ENCODE measurements around the gene ABCA4. TPM values are rescaled to one million over a fixed set of nuclear protein-coding genes. Genes with fewer than 3 reads are reported as not detected.

Gene ABCA4
- total RNA-seq, 1 donor from 2014 or later = 0.25 TPM

DNA sequence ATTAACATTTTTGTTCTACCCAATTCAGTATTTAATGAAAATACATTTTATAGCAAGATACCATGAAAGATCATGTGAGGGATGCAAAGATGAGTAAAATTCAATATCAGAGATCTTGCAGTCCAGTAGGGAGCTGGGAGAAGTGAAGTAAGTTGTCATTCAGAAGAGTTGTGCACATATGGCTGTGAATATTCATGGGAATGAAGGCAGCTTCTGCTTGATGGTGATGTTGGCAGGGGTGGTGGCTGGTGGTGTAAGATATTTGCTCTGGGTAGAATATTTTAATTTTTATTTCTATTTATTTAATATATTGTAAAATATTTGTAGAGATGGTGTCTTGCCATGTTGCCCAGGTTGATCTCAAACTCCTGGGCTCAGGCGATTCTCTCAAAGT, 139.7 kb downstream of the ABCA4 start:
- intact Hi-C loops (cut with micrococcal nuclease) = no loop called here

DNA sequence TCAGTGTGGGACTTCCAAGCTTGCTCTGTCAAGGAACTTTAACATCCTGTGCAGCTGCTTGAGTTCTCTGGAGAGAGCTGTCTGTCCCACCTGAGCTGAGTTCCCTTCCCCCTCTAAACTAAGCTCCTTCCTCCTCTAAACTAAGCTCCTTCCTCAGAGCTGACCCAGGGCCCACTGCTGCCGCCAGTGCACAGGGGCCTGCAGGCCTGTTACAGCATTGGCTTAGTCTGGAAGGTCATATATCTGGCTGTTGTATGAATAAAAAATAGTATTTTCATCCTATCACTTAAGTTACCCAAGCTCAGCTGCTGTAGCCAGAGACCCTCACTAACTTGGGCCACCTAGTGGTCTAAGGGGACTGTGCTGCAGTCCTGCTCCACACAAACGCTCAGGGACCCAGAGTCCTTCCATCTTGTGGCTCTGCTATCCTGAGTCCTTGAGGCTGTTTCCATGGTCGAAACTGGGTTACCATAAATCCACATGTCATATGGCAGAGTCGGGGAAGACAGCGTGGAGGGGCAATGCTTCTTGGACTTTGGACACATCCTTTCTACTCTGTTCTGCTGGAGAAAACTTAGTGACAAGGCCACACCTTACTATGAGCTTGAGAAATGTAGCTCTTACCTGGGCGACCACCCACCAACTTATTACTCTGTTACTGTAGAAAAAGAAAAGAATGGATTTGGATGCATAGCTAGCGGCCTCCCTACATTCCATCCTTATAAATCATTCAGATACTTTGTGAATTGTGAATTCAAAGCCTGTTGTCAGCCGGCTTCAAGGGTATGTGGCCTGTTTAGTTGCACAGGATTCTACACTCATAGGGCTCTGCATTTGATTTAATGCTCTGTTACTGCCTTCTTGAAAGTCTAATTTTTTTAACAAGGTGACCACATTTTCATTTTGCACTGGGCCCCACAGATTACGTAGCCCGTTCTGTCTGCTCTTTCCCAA, 140.4 kb downstream of the ABCA4 start:
- intact Hi-C loops (cut with micrococcal nuclease) = no loop called here

DNA sequence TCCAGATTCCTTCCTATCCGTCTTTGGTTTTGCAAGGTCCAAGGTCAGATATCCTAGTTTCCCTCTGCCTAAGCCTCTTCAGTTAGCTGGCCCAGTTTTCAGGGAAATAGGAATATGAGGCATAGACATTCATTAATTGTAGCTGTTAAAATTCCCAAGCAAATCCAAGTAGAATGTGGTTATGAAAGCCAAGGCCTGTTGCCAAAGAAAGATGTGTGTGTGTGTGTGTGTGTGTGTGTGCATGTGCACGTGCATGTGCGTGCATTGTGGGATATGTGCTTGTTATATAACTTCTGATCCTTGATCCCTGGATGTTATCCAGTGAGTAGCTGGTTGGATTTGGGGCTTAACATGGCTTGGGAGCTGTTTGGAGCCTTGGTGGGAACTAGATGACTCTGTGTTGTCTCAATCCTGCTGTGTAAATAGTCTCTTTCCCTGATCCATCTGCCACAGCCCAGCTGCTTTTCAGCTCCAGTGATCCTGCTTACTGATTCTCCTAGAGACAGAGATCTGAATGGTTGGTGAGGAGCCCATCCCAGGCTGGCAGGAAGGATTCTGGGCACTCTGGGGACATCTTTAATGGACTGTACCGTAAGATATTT, 141.1 kb downstream of the ABCA4 start:
- intact Hi-C loops (cut with micrococcal nuclease) = no loop called here

DNA sequence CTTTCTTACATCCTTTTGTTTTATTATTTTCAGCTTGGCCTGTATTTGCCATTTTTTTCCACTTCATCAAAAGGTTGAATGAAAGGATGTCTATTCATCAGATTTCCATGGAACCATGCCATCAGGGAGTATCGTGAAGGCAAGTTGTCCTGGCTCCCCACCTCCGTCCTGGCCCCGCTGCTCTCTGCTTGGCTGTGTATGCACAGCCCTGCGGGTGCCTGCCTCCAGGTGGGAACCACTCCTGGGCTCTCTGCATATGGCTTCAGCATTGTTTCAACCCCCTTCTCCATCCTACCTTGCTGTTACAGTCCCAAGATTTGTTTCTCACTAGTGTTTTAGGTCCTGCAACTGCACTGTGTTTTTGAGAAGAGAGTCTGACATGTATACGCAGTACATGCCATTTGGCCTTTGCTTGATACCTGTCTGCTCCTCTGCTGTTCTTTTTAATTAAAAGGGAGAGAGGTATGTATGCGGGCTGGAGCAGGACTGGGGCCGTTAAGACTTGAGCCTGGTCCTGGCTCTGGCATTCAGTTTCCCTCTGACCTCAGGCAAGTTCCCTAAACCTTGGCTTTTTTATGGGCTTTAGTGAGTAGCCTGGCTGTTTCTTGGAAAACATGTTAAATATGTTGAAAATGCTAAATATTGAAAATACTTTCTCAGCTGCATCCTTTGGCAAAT, 141.8 kb downstream of the ABCA4 start:
- intact Hi-C loops (cut with micrococcal nuclease) = no loop called here

DNA sequence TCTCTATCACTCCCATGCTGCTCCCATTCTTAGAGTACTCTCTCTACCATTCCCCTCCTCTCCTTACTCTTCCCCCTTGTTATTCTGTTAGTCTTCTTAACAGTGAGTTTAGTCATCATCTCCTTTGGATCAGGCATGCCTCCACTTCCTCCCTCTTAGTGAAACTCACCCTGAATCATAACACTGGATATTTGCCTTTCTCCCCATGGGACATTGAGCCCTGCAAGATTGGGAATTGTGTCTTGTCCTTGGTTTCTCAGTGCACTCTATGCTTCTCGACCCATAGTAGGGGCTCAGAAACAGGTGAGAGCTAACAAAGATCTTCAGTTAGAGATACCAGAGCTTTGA, 143.4 kb downstream of the ABCA4 start:
- intact Hi-C loops (cut with micrococcal nuclease) = no loop called here

DNA sequence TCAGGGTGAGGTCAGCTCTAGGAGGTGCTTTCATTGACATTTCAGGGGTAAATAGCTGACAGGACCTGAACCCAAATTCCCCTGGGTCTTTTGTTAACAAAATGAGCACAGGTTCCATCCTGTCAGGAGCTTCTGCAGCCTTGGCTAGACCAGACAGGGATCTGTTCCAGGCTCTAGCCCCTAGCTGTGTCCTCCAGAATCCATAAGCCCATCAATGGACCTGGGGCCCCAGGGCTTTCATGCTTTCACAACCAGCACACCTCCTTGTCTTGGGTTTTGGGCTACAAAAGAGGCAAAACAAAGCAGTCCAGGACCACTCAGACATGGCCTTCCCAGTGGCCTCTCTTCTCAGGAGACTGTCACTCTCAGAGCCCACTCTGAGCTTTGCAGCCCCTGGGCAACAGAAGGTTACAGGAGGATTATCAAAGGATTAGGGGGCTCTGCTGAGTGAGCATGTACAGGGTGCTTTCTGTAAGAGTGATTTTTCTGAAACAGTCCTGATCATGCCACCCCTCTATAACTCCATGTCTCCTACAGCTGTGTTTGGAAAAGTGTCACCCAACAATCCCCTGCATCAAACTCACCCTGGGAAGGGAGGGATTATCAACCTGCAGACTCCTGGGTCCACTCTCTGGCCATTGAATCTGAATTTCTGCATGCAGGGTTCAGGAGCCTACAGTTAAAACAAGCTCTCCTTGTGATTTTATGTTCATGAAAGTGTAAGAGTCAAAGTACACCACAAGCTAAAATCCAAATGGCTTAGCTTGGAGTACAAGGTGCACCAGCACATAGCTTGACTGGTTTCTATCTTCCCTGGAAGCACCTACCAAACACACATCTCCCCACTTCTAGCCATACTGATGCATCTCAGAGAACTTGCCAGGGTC, 144.0 kb downstream of the ABCA4 start:
- intact Hi-C loops (cut with micrococcal nuclease) = no loop called here

DNA sequence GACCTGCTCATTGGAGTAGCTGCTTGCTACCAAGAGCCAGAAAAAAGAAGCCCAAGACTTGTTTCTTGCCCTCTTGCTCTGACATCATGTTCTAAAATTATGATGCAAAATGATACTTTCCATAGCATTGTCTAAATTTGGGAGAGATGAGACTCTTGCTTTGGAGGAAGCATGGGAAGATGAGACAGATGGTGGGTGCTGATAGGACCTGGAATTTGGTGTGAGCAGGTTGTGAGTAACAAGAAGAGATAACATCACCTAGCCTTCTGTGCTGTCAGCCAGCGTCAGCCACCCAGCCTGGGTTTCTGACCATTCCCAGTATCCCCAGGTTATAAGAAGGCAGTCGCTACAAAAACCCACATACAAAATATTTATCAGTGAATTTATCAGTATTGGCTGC, 144.7 kb downstream of the ABCA4 start:
- intact Hi-C loops (cut with micrococcal nuclease) = no loop called here

DNA sequence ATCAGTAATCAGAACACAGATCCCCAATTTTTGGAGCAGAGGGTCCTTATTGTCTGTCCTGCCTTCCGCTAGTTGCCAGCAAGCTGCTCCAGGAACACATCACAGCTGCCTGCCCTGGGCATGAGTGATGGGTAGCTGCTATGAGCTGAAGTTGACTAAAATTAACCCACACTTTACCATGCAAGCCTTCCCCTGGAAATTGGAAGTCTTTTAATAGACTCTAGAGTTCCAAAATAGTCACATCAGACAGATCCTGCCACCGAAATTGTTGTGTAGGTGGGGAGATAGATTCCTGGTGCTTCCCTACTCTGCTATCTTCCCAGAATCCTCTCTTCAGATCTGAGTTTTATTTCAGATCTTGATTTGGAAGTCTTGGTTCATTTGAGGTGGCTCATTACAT, 148.6 kb downstream of the ABCA4 start:
- intact Hi-C loops (cut with micrococcal nuclease) = no loop called here

DNA sequence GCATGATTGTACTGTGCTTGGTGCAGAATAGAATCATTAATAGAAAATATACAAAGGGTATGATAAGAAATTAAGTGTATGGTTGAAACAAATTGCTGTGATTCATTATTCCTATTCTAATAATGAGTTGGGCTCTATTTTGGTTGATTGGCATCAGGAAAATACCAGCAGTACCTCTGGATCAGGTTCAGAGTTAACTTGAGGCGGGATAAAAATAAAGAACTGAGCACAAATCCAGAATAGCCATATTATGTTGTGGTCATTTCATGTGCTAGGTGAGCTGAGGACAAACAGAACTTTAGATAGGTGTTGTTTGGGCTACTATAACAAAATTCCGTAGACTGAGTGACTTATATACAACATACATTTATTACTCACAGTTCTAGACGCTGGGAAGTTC, 151.1 kb downstream of the ABCA4 start:
- intact Hi-C loops (cut with micrococcal nuclease) = no loop called here

DNA sequence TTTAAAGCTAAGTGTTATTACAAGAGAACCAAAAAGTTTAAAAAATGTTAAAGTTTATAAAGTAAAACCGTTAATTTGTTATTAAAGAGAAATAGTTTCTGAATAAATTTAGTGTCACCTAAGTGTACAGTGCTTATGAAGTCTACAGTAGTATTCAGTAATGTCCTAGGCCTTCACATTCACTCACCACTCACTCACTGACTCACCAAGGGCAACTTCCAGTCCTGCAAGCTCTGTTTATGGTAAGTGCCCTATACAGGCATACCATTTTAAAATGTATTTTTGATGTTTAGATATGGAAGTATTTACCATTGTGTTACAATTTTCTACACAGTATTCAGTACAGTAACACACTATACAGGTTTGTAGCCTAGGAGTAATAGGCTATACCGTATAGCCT, 151.6 kb downstream of the ABCA4 start:
- intact Hi-C loops (cut with micrococcal nuclease) = no loop called here

DNA sequence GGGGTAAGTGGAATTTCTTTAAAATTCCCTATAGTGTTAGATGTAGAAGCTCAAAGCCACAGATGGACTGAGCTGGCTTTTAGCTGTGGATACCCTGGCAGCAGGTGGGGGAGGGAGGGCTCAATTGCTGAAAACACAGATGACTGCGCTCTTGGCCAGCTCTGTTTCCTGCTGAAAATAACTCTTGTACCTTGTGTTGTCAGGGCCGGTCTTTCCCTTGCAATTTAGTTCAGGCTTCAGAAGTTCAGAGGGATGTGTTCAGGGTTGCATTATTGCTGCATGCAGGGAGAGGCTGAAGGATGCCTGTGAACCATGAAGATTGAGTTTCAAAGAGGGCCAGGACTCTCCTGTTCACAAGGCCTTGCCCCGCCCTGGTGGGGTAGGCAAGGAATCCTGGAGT, 153.6 kb downstream of the ABCA4 start:
- intact Hi-C loops (cut with micrococcal nuclease) = no loop called here

DNA sequence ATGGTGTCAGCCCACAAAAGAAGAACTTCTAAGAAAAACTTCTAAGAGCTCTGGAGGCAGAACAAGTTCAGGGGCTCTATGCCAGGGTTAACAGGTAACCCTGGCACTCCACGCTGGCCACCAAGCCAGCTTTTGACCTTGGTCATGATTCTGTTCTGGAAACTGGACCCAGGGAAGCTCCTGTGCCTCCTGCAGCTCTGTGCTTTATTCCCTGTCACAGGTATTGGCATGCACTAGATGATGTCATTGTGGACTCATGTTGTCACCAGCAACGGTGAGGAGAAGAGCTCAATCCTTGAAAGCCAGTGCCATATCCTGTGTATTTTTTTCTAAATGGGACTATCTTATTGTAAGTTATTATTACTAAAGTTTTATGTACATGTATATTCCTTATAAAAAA, 155.1 kb downstream of the ABCA4 start:
- intact Hi-C loops (cut with micrococcal nuclease) = no loop called here

DNA sequence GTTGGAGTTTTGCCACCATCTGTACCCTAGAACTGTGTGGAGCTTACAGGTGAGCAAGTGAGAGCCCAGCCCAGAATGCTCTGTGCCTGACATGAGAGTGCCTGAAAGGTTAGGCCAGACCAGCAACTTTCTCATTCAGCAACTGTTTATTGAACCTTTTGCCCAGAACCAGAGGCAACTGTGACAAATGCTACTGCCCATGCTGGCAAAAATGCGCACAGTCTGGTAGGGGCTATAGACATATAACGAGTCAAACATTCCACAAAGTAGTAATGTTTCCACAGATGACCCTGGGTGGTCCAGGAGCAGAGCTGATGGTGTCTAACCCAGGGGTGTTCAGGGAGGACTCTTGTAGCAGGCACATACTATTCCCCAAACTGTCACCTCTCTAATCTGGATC, 155.7 kb downstream of the ABCA4 start:
- intact Hi-C loops (cut with micrococcal nuclease) = no loop called here

DNA sequence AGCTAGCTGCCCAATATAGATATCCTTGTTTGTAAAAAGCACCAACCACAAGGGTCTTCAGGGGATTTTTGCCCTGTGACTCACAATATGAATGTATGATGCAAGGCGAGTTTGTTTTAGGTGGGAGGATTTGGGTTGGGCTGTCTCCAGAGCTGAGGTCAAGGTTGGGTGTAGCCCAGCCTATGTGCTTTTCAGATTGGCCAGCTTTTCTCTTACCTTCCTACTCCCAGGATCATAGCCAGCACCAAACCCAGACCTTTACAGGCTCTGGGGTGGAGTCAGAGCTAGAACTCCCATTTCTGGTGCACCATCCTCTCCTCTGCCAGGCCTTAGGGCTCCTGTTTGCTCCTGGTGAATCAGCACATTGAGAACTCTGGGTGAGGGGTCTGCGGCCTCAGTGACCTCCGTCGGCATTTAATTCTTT, 156.2 kb downstream of the ABCA4 start:
- intact Hi-C loops (cut with micrococcal nuclease) = no loop called here

DNA sequence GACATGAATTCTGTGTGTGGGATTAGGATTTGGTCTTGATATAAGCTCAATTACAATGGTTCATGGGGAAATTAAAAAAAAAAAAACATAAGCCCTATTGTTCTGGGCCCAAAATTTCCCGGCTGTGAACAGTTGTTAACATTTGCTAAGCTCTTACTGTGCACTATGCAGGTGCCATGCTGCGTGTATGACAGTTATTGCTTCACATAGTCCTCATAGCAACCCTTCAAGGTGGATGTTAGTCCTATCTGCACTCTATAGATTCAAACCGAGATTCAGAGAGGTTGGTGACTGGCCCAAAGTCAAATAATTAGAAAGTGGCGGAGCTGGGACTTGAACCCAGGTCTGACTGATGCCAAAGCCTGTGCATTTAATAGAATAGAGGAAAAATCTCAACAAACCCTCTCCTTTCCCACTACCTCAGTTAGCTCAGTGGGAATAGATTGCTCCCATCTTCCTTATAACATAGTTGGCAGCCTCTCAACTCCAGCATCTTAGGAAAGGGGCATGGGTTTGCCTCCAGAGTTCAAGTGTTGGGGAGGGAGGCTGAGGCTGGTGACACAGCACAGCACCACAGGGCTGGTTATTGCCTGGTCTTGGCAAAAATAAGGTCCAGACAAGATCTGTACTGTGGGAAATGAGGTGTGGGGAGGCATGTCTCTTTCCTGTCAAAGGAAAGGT, 156.7 kb downstream of the ABCA4 start:
- intact Hi-C loops (cut with micrococcal nuclease) = no loop called here

DNA sequence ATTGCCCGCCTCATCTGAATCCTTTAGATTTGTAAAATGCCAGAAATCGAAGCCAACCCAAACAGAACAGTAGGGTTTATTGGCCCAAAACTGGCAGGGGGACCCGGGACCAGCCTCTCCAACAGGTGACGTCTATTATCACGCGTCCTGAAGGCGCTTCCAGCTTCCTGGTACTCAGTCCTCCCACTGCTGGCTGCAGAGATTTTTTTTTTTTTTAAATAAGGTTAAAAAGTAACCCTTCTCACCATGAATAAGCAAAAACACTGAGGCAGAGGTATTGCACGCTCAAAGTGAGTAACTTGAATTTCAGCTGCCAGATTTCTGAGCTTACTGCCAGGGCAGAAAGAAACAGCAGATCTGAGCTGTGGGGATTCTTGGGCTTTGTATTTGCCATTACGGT, 157.4 kb downstream of the ABCA4 start:
- intact Hi-C loops (cut with micrococcal nuclease) = no loop called here

DNA sequence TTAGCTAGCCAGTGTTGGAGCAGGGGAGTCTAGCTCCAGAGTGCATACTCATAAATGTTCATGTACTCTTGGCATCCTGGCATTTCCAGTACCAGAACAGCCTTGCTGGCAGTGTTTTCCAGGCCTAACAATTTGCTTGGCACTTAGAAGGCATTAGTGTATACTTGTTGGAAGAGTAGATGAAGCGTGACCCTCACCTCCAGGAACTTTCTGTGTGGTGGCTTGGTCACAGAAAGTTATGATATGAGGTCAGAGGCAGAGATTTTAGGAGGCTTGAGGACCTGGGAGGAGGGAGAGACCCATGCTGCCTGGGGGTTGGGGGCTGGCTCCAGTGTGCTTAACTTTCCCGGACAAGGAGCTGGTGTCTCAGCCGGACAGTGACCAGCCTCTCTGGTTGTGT, 159.0 kb downstream of the ABCA4 start:
- intact Hi-C loops (cut with micrococcal nuclease) = no loop called here

DNA sequence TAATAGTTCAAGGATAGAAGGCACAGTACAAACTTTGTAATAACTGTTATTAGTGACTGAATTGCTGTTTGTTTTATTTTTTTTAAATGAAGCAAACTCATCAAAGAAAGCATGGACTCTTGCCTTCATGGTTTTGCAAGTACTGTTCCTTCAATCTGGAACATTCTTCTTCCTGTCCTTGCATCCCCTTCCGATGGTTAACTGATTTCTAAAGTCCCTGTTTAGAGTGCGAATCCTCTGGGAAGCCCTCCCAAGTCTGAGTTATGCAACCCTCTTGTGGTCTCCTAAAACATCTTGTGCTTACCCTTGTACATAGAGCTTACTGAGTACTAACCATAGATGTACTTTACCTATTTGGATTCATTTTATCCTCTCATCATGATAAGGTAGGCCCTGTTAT, 159.5 kb downstream of the ABCA4 start:
- intact Hi-C loops (cut with micrococcal nuclease) = no loop called here

DNA sequence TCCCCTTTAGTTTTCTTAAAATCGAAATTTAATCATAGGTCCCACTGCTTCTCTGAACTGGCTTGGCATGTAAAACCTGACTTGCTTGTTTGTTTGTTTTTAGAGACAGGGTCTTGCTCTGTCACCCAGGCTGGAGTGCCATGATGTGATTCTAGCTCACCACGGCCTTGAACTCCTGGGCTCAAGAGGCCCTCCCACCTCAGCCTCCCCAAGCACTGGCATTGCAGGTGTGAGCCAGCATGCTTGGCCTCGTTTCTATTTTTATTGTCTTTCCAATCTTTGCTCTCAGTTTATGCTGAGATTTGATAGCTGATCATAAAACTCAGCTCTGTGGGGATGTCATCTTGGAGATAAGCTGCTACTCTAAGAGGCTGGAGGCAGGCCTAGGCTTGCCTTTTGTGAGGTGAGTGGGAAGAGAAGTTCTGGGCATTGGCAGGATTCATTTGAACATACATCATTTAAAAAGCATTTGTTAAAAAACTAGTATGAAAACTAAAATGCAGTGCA, 160.3 kb downstream of the ABCA4 start:
- intact Hi-C loops (cut with micrococcal nuclease) = no loop called here

DNA sequence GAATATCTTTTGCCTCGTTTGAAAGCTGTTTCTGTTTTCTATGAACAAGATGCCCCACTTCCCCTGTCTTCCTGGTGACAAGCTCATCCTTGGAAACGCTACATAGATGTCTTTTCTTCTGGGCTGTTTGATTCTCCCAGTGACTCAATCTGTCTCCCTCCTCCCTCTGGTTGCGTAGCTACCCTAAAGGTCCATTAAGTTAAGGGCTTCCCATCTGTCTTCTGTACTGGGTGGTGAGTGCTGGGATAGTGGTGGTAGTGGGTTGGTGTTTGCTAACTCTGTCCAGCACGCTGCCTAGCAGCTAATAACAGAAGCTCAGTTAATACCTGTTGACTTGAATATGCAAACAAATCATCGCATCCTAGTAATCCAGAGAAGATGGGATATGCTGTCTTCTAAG, 161.5 kb downstream of the ABCA4 start:
- intact Hi-C loops (cut with micrococcal nuclease) = no loop called here

DNA sequence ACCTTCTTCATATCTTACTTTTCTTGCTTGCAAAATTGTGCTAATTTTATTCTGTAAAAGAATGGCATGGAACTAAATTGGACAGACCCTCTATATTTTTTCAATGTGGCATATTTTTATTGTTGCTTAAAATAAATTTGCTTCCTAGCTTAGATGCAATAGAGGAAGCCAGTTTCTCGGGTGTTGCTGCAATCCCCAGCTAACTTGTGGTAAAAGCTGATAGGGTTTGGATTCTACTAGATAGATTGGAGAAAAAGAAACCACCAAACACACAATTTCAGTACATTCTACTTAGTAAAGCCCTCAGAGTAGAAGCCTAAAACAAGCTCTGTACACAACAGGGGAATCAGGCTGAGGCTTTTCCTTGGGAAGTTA, 162.2 kb downstream of the ABCA4 start:
- intact Hi-C loops (cut with micrococcal nuclease) = no loop called here

Measured in T-helper 1 cell treated with Interleukin-12 subunit alpha and Interleukin-12 subunit beta and Interleukin-4 antibody, amounts not matched to agents 30 ng/mL and 1 ng/mL, for 36 hours (primary cell).